ENCODE results near the gene UNC13B. TPM values are rescaled to one million over a fixed set of nuclear protein-coding genes. Genes with fewer than 3 reads are reported as not detected.

UNC13B gene
- total RNA-seq, 6 experiments from 2014 or later, result 18.2 to 21.4 (median 19.7) TPM

GRCh38 chr9:35367451-35367850 is 205.6 kb downstream of the UNC13B start:
- Mint-ChIP-seq H3K27me3 (ENCODE audit: insufficient read depth) (no peaks in the 10 kb centered on the region; the same call in 1 of the 2 replicates), H3K27ac (peak overlapping the region; percentile 78), H3K9me3 (no peaks in the 10 kb centered on the region), H3K4me1 (ENCODE audit: low read depth) (peaks cover 49% of the 10 kb centered on the region), H3K36me3 (ENCODE audit: low read depth) (peaks cover 29% of the 10 kb centered on the region), H3K4me3 (peak overlapping the region; percentile 74)
- DNase-seq, result peak; percentile 92
- no peak for TF ChIP-seq CTCF (IDR thresholded peaks at IDR 0.05)

- Mint-ChIP-seq H3K9me3 (no peaks in the 10 kb centered on the region), H3K27me3 (ENCODE audit: insufficient read depth) (no peaks in the 10 kb centered on the region; the same call in 1 of the 2 replicates), H3K36me3 (ENCODE audit: low read depth) (peaks cover 29% of the 10 kb centered on the region), H3K4me3 (no peak overlapping the region), H3K4me1 (ENCODE audit: low read depth) (peaks cover 39% of the 10 kb centered on the region), H3K27ac (no peak overlapping the region)
- no peak for DNase-seq
- no peak for TF ChIP-seq CTCF (IDR thresholded peaks at IDR 0.05)
Measured at GRCh38 chr9:35370241-35370640, 208.4 kb downstream of the UNC13B start.

GRCh38 chr9:35374436-35374835 is 212.6 kb downstream of the UNC13B start:
- H3K9me3 Mint-ChIP-seq, result no peaks in the 10 kb centered on the region
- no peak for DNase-seq
- no peak for TF ChIP-seq CTCF (IDR thresholded peaks at IDR 0.05)
- no peak overlapping the region for H3K4me3 Mint-ChIP-seq
- H3K36me3 Mint-ChIP-seq (ENCODE audit: low read depth), result peaks cover 20% of the 10 kb centered on the region
- H3K27me3 Mint-ChIP-seq (ENCODE audit: insufficient read depth), result no peaks in the 10 kb centered on the region
- H3K4me1 Mint-ChIP-seq (ENCODE audit: low read depth), result no peaks in the 10 kb centered on the region
- no peak overlapping the region for H3K27ac Mint-ChIP-seq

GRCh38 chr9:35374910-35375309 is 213.1 kb downstream of the UNC13B start:
- DNase-seq, result no peak
- Mint-ChIP-seq H3K36me3 (ENCODE audit: low read depth) (peaks cover 15% of the 10 kb centered on the region), H3K4me3 (no peak overlapping the region), H3K4me1 (ENCODE audit: low read depth) (no peaks in the 10 kb centered on the region), H3K9me3 (no peaks in the 10 kb centered on the region), H3K27ac (no peak overlapping the region), H3K27me3 (ENCODE audit: insufficient read depth) (no peaks in the 10 kb centered on the region)
- no peak for TF ChIP-seq CTCF (IDR thresholded peaks at IDR 0.05)

GRCh38 chr9:35380039-35380438 is 218.2 kb downstream of the UNC13B start:
- no peak for DNase-seq
- TF ChIP-seq CTCF (IDR thresholded peaks at IDR 0.05), result no peak

GRCh38 chr9:35380619-35381018 is 218.8 kb downstream of the UNC13B start:
- no peak overlapping the region for H3K27ac Mint-ChIP-seq
- no peak for TF ChIP-seq CTCF (IDR thresholded peaks at IDR 0.05)
- H3K27me3 Mint-ChIP-seq (ENCODE audit: insufficient read depth), result no peaks in the 10 kb centered on the region; the same call in 1 of the 2 replicates
- H3K36me3 Mint-ChIP-seq (ENCODE audit: low read depth), result peaks cover 15% of the 10 kb centered on the region
- H3K4me1 Mint-ChIP-seq (ENCODE audit: low read depth), result no peaks in the 10 kb centered on the region; the same call in 1 of the 2 replicates
- no peak for DNase-seq
- no peak overlapping the region for H3K4me3 Mint-ChIP-seq
- no peaks in the 10 kb centered on the region for H3K9me3 Mint-ChIP-seq

More at GRCh38 chr9:35380039-35380438, 218.2 kb downstream of the UNC13B start:
- no peak overlapping the region for H3K27ac Mint-ChIP-seq
- H3K27me3 Mint-ChIP-seq (ENCODE audit: insufficient read depth), result no peaks in the 10 kb centered on the region; the same call in 1 of the 2 replicates
- no peaks in the 10 kb centered on the region; the same call in 1 of the 2 replicates for H3K4me1 Mint-ChIP-seq (ENCODE audit: low read depth)
- H3K4me3 Mint-ChIP-seq, result no peak overlapping the region
- no peaks in the 10 kb centered on the region for H3K9me3 Mint-ChIP-seq
- peaks cover 15% of the 10 kb centered on the region for H3K36me3 Mint-ChIP-seq (ENCODE audit: low read depth)
